ENCODE measurements around the gene TOLLIP. TPM values are rescaled to one million over a fixed set of nuclear protein-coding genes. Genes with fewer than 3 reads are reported as not detected.

TOLLIP gene
- total and polyA plus RNA-seq, 9 donors: 14.1 to 60.8 (median 44.8) TPM

- TF ChIP-seq POLR2A (IDR thresholded peaks at IDR 0.05) (no peak), EP300 (IDR thresholded peaks at IDR 0.05) (no peak), CTCF (IDR thresholded peaks at IDR 0.05) (no peak)
- no peaks in the 10 kb centered on the region for H3K9me3 ChIP-seq
- no peaks in the 10 kb centered on the region for H3K36me3 ChIP-seq
- no peak overlapping the region for H3K27ac ChIP-seq
- WGBS, 3 donors: 71 to 77% (median 76%) methylated on average over 28 of the region's 28 CpGs
- no peak overlapping the region for H3K4me3 ChIP-seq
- peak; percentile 6 to 43 (median 25) for DNase-seq
- intact Hi-C loops (cut with DNase I): loop anchor here in 1 of 4 donors (10.0 kb wide), 1 partner anchor 214 kb away; no protein-coding TSS in a partner anchor
- no peaks in the 10 kb centered on the region for H3K27me3 ChIP-seq
- peaks cover 27% of the 10 kb centered on the region for H3K4me1 ChIP-seq (ENCODE audit: insufficient read depth)
These were observed 8.8 kb downstream of the TOLLIP start for GRCh38 chr11:1300569-1301187.

- no peaks in the 10 kb centered on the region for H3K27me3 ChIP-seq
- 19 to 33% (median 27%) methylated on average over 7 of the region's 7 CpGs for whole genome bisulfite sequencing, 3 donors
- intact Hi-C loops (cut with DNase I): loop anchor here in 1 of 4 donors (10.0 kb wide), 1 partner anchor 215 kb away; no protein-coding TSS in a partner anchor
- H3K27ac ChIP-seq: no peak overlapping the region
- no peaks in the 10 kb centered on the region for H3K9me3 ChIP-seq
- no peaks in the 10 kb centered on the region for H3K36me3 ChIP-seq
- H3K4me1 ChIP-seq (ENCODE audit: insufficient read depth): peaks cover 27% of the 10 kb centered on the region
- peak in 4 of 5 donors; percentile 9 to 26 (median 23) for DNase-seq
- TF ChIP-seq EP300 (IDR thresholded peaks at IDR 0.05) (no peak), CTCF (IDR thresholded peaks at IDR 0.05) (no peak), POLR2A (IDR thresholded peaks at IDR 0.05) (no peak)
- H3K4me3 ChIP-seq: no peak overlapping the region
These were observed 9.3 kb downstream of the TOLLIP start for GRCh38 chr11:1300121-1300520.

GRCh38 chr11:1299621-1300020 is 9.8 kb downstream of the TOLLIP start:
- H3K27me3 ChIP-seq: no peaks in the 10 kb centered on the region
- no peaks in the 10 kb centered on the region for H3K36me3 ChIP-seq
- DNase-seq: peak; percentile 8 to 47 (median 37)
- H3K27ac ChIP-seq: peak overlapping the region in 1 of 2 donors; percentile 53
- TF ChIP-seq CTCF (IDR thresholded peaks at IDR 0.05): no peak
- TF ChIP-seq POLR2A (IDR thresholded peaks at IDR 0.05): no peak
- TF ChIP-seq EP300 (IDR thresholded peaks at IDR 0.05): no peak
- H3K4me3 ChIP-seq: no peak overlapping the region
- intact Hi-C loops (cut with DNase I): loop anchor here in 1 of 4 donors (10.0 kb wide), 1 partner anchor 215 kb away; no protein-coding TSS in a partner anchor
- H3K4me1 ChIP-seq (ENCODE audit: insufficient read depth): peaks cover 27% of the 10 kb centered on the region
- no peaks in the 10 kb centered on the region for H3K9me3 ChIP-seq
- WGBS, 3 donors: 38 to 75% (median 41%) methylated on average over 23 of the region's 23 CpGs

GRCh38 chr11:1298695-1299492 is 10.5 kb downstream of the TOLLIP start:
- H3K27me3 ChIP-seq: no peaks in the 10 kb centered on the region
- H3K4me3 ChIP-seq: no peak overlapping the region
- no peak for TF ChIP-seq CTCF (IDR thresholded peaks at IDR 0.05)
- TF ChIP-seq POLR2A (IDR thresholded peaks at IDR 0.05): no peak
- TF ChIP-seq EP300 (IDR thresholded peaks at IDR 0.05): no peak
- H3K36me3 ChIP-seq: no peaks in the 10 kb centered on the region
- H3K27ac ChIP-seq: peak overlapping the region in 1 of 2 donors; percentile 53
- DNase-seq: peak; percentile 73 to 91 (median 81)
- 70 to 79% (median 75%) methylated on average over 32 of the region's 32 CpGs for WGBS, 3 donors
- H3K4me1 ChIP-seq (ENCODE audit: insufficient read depth): peaks cover 24% of the 10 kb centered on the region
- H3K9me3 ChIP-seq: no peaks in the 10 kb centered on the region
- intact Hi-C loops (cut with DNase I): no loop called here

Data from ovary (tissue), 9 donors.